ENCODE data around the gene CTPS1. TPM values are rescaled to one million over a fixed set of nuclear protein-coding genes. Genes with fewer than 3 reads are reported as not detected.

The CTPS1 gene
- total and polyA plus RNA-seq, 4 donors = 26.7 to 60.6 (median 45.0) TPM

- H3K4me1 ChIP-seq (ENCODE audit: control insufficient read depth in 1 of 2, insufficient read depth in 2 of 2, low read length in 2 of 2) = no peaks in the 10 kb centered on the region
- H3K27ac ChIP-seq (ENCODE audit: low read depth in 1 of 2, low read length in 2 of 2) = no peak overlapping the region
- intact Hi-C loops (cut with DNase I) = no loop called here
- peaks cover 5 to 7% of the 10 kb centered on the region in 2 donors for H3K36me3 ChIP-seq (ENCODE audit: control insufficient read depth in 1 of 2, insufficient read depth in 2 of 2, low read length in 1 of 2)
- DNase-seq (no peak), ATAC-seq (ENCODE audit: low FRiP score) (no peak)
- H3K27me3 ChIP-seq (ENCODE audit: control insufficient read depth in 1 of 2, insufficient read depth in 2 of 2, low read length in 1 of 2) = no peaks in the 10 kb centered on the region
- 96 to 98% methylated on average over 10 of the region's 10 CpGs for WGBS, 2 donors
- H3K9me3 ChIP-seq (ENCODE audit: control insufficient read depth, low read length) = no peaks in the 10 kb centered on the region
- no peak overlapping the region for H3K4me3 ChIP-seq (ENCODE audit: low read length in 2 of 2)
Measured at GRCh38 chr1:41028034-41028642, 48.6 kb downstream of the CTPS1 start.

GRCh38 chr1:41030872-41031616 is 51.5 kb downstream of the CTPS1 start:
- H3K9me3 ChIP-seq (ENCODE audit: control insufficient read depth, low read length) = no peaks in the 10 kb centered on the region
- no peak overlapping the region for H3K4me3 ChIP-seq (ENCODE audit: low read length in 2 of 2)
- DNase-seq (no peak), ATAC-seq (ENCODE audit: low FRiP score) (no peak)
- WGBS, 2 donors = 89 to 92% methylated on average over 8 of the region's 8 CpGs
- intact Hi-C loops (cut with DNase I) = no loop called here
- peaks cover 8 to 12% of the 10 kb centered on the region in 2 donors for H3K36me3 ChIP-seq (ENCODE audit: control insufficient read depth in 1 of 2, insufficient read depth in 2 of 2, low read length in 1 of 2)
- H3K4me1 ChIP-seq (ENCODE audit: control insufficient read depth in 1 of 2, insufficient read depth in 2 of 2, low read length in 2 of 2) = no peaks in the 10 kb centered on the region
- no peaks in the 10 kb centered on the region for H3K27me3 ChIP-seq (ENCODE audit: control insufficient read depth in 1 of 2, insufficient read depth in 2 of 2, low read length in 1 of 2)
- no peak overlapping the region for H3K27ac ChIP-seq (ENCODE audit: low read depth in 1 of 2, low read length in 2 of 2)

GRCh38 chr1:41032147-41032546 is 52.7 kb downstream of the CTPS1 start:
- H3K27ac ChIP-seq (ENCODE audit: low read depth in 1 of 2, low read length in 2 of 2) = no peak overlapping the region
- WGBS, 2 donors = 68% methylated on average over 2 of the region's 2 CpGs
- no peaks in the 10 kb centered on the region for H3K4me1 ChIP-seq (ENCODE audit: control insufficient read depth in 1 of 2, insufficient read depth in 2 of 2, low read length in 2 of 2)
- H3K27me3 ChIP-seq (ENCODE audit: control insufficient read depth in 1 of 2, insufficient read depth in 2 of 2, low read length in 1 of 2) = no peaks in the 10 kb centered on the region
- intact Hi-C loops (cut with DNase I) = no loop called here
- ATAC-seq (ENCODE audit: low FRiP score) (no peak), DNase-seq (no peak)
- H3K4me3 ChIP-seq (ENCODE audit: low read length in 2 of 2) = no peak overlapping the region
- H3K9me3 ChIP-seq (ENCODE audit: control insufficient read depth, low read length) = no peaks in the 10 kb centered on the region
- H3K36me3 ChIP-seq (ENCODE audit: control insufficient read depth in 1 of 2, insufficient read depth in 2 of 2, low read length in 1 of 2) = peaks cover 7 to 9% of the 10 kb centered on the region in 2 donors

GRCh38 chr1:41033272-41033671 is 53.8 kb downstream of the CTPS1 start:
- Histone ChIP-seq H3K36me3 (ENCODE audit: control insufficient read depth in 1 of 2, insufficient read depth in 2 of 2, low read length in 1 of 2) (peaks cover 10 to 15% of the 10 kb centered on the region in 2 donors), H3K9me3 (ENCODE audit: control insufficient read depth, low read length) (no peaks in the 10 kb centered on the region), H3K27ac (ENCODE audit: low read depth in 1 of 2, low read length in 2 of 2) (no peak overlapping the region), H3K4me3 (ENCODE audit: low read length in 2 of 2) (no peak overlapping the region), H3K4me1 (ENCODE audit: control insufficient read depth in 1 of 2, insufficient read depth in 2 of 2, low read length in 2 of 2) (no peaks in the 10 kb centered on the region), H3K27me3 (ENCODE audit: control insufficient read depth in 1 of 2, insufficient read depth in 2 of 2, low read length in 1 of 2) (no peaks in the 10 kb centered on the region)
- intact Hi-C loops (cut with DNase I) = no loop called here
- WGBS, 2 donors = 87 to 91% methylated on average over 3 of the region's 3 CpGs
- no peak for ATAC-seq (ENCODE audit: low FRiP score)
- no peak for DNase-seq

GRCh38 chr1:41037116-41037903 is 57.8 kb downstream of the CTPS1 start:
- H3K27me3 ChIP-seq (ENCODE audit: control insufficient read depth in 1 of 2, insufficient read depth in 2 of 2, low read length in 1 of 2) = no peaks in the 10 kb centered on the region
- no peak for ATAC-seq (ENCODE audit: low FRiP score)
- H3K36me3 ChIP-seq (ENCODE audit: control insufficient read depth in 1 of 2, insufficient read depth in 2 of 2, low read length in 1 of 2) = peaks cover 11 to 16% of the 10 kb centered on the region in 2 donors
- 95 to 98% methylated on average over 3 of the region's 3 CpGs for WGBS, 2 donors
- no peak for DNase-seq
- no peak overlapping the region for H3K4me3 ChIP-seq (ENCODE audit: low read length in 2 of 2)
- no peaks in the 10 kb centered on the region for H3K9me3 ChIP-seq (ENCODE audit: control insufficient read depth, low read length)
- intact Hi-C loops (cut with DNase I) = no loop called here
- H3K4me1 ChIP-seq (ENCODE audit: control insufficient read depth in 1 of 2, insufficient read depth in 2 of 2, low read length in 2 of 2) = no peaks in the 10 kb centered on the region
- no peak overlapping the region for H3K27ac ChIP-seq (ENCODE audit: low read depth in 1 of 2, low read length in 2 of 2)

- Histone ChIP-seq H3K9me3 (ENCODE audit: control insufficient read depth, low read length) (no peaks in the 10 kb centered on the region), H3K36me3 (ENCODE audit: control insufficient read depth in 1 of 2, insufficient read depth in 2 of 2, low read length in 1 of 2) (peaks cover 11 to 14% of the 10 kb centered on the region in 2 donors), H3K27me3 (ENCODE audit: control insufficient read depth in 1 of 2, insufficient read depth in 2 of 2, low read length in 1 of 2) (no peaks in the 10 kb centered on the region), H3K4me1 (ENCODE audit: control insufficient read depth in 1 of 2, insufficient read depth in 2 of 2, low read length in 2 of 2) (no peaks in the 10 kb centered on the region), H3K4me3 (ENCODE audit: low read length in 2 of 2) (no peak overlapping the region), H3K27ac (ENCODE audit: low read depth in 1 of 2, low read length in 2 of 2) (no peak overlapping the region)
- intact Hi-C loops (cut with DNase I) = no loop called here
- DNase-seq (no peak), ATAC-seq (ENCODE audit: low FRiP score) (no peak)
- 81 to 83% methylated on average over 5 of the region's 5 CpGs for WGBS, 2 donors
Measured at GRCh38 chr1:41038110-41038509, 58.6 kb downstream of the CTPS1 start.

- WGBS, 2 donors = 92 to 98% methylated on average over 3 of the region's 3 CpGs
- Histone ChIP-seq H3K4me3 (ENCODE audit: low read length in 2 of 2) (no peak overlapping the region), H3K27me3 (ENCODE audit: control insufficient read depth in 1 of 2, insufficient read depth in 2 of 2, low read length in 1 of 2) (no peaks in the 10 kb centered on the region), H3K4me1 (ENCODE audit: control insufficient read depth in 1 of 2, insufficient read depth in 2 of 2, low read length in 2 of 2) (peaks cover 7 to 16% of the 10 kb centered on the region in 2 donors), H3K27ac (ENCODE audit: low read depth in 1 of 2, low read length in 2 of 2) (no peak overlapping the region), H3K36me3 (ENCODE audit: control insufficient read depth in 1 of 2, insufficient read depth in 2 of 2, low read length in 1 of 2) (peaks cover 5 to 12% of the 10 kb centered on the region in 2 donors), H3K9me3 (ENCODE audit: control insufficient read depth, low read length) (no peaks in the 10 kb centered on the region)
- intact Hi-C loops (cut with DNase I) = loop anchor here in 1 of 2 donors (10.0 kb wide), 1 partner anchor 203 kb away; the partner anchor contains the start of gene SCMH1
- no peak for ATAC-seq (ENCODE audit: low FRiP score)
- DNase-seq = no peak
Measured at GRCh38 chr1:41041614-41042270, 62.2 kb downstream of the CTPS1 start.

GRCh38 chr1:41044187-41044586 is 64.7 kb downstream of the CTPS1 start:
- no peaks in the 10 kb centered on the region for H3K9me3 ChIP-seq (ENCODE audit: control insufficient read depth, low read length)
- no peak overlapping the region for H3K4me3 ChIP-seq (ENCODE audit: low read length in 2 of 2)
- DNase-seq = no peak
- no peak for ATAC-seq (ENCODE audit: low FRiP score)
- peak overlapping the region; percentile 86 to 94 for H3K27ac ChIP-seq (ENCODE audit: low read depth in 1 of 2, low read length in 2 of 2)
- peaks cover 3 to 8% of the 10 kb centered on the region in 2 donors for H3K36me3 ChIP-seq (ENCODE audit: control insufficient read depth in 1 of 2, insufficient read depth in 2 of 2, low read length in 1 of 2)
- 34 to 36% methylated on average over 2 of the region's 2 CpGs for WGBS, 2 donors
- intact Hi-C loops (cut with DNase I) = loop anchor here (2.0 to 10.0 kb wide), 2 partner anchors 67 to 201 kb away; partner anchors contain the start of gene SCMH1 (in 1 of the 2)
- no peaks in the 10 kb centered on the region for H3K27me3 ChIP-seq (ENCODE audit: control insufficient read depth in 1 of 2, insufficient read depth in 2 of 2, low read length in 1 of 2)
- H3K4me1 ChIP-seq (ENCODE audit: control insufficient read depth in 1 of 2, insufficient read depth in 2 of 2, low read length in 2 of 2) = peaks cover 7 to 16% of the 10 kb centered on the region in 2 donors

Measured in aorta (tissue), 5 donors.